ENCODE results near the gene ATG2A.

DNA sequence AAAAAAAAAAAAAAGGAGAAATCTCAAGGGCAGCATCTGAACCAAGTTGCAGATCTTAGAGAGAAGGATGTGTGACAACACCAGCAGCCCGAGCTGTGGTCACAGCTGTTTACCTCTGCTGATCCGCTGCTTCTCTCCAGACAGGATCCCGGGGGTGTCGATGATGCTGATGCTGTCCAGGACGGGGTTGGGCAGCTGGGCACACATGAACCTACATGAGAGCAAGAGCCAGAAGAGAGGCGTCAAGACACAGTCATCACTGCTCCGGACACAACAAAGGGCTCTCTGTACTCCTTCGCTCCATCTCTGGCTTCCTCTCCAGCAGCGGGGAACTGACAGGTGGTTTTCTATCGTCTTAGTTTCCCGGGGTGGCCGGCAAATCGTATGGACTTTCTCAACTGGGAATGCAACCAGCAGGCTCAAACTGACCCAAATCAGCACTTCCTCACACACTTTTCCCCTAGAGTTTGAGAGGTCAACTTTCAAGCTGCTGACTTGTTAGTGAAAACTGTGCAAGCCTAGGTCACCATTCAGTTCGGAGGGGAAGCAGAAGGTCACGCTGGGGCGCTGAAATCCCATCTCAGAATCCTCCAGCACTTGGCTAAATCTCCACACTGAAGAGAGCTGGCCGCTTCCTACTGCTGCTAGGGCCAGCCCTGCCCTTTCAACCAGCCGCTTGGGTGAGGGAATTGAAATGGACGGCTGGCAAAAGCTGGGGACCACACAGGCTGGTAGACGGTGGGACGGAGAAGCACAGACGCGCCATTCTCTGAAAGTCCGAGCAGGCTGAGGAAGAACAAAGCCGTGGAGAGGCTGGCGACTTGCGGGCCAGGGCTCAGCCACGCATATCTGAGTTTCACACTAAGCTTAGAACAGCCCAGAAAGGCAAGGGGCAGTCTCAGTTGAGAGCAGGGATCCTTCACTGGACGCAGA lies 42.4 kb downstream of the ATG2A start:
- TF ChIP-seq, protein P1, sequence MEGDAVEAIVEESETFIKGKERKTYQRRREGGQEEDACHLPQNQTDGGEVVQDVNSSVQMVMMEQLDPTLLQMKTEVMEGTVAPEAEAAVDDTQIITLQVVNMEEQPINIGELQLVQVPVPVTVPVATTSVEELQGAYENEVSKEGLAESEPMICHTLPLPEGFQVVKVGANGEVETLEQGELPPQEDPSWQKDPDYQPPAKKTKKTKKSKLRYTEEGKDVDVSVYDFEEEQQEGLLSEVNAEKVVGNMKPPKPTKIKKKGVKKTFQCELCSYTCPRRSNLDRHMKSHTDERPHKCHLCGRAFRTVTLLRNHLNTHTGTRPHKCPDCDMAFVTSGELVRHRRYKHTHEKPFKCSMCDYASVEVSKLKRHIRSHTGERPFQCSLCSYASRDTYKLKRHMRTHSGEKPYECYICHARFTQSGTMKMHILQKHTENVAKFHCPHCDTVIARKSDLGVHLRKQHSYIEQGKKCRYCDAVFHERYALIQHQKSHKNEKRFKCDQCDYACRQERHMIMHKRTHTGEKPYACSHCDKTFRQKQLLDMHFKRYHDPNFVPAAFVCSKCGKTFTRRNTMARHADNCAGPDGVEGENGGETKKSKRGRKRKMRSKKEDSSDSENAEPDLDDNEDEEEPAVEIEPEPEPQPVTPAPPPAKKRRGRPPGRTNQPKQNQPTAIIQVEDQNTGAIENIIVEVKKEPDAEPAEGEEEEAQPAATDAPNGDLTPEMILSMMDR (IDR thresholded peaks at IDR 0.05), result no peak
- no peak for TF ChIP-seq EZH2 (IDR thresholded peaks at IDR 0.05)
